SH-SY5Y (cell line): ENCODE data around the gene DNAJB8.

Source experiments
- GATA2 ChIP-seq: IDR thresholded peaks from 2 replicates; pipeline ENCODE4 v1.6.1; 2011; ENCODE audit warnings: mild to moderate bottlenecking, low read depth, low read length
- GATA3 ChIP-seq: IDR thresholded peaks from 2 replicates; pipeline ENCODE4 v1.6.1; 2011; ENCODE audit warnings: low read depth, mild to moderate bottlenecking, low read length, moderate library complexity

DNA sequence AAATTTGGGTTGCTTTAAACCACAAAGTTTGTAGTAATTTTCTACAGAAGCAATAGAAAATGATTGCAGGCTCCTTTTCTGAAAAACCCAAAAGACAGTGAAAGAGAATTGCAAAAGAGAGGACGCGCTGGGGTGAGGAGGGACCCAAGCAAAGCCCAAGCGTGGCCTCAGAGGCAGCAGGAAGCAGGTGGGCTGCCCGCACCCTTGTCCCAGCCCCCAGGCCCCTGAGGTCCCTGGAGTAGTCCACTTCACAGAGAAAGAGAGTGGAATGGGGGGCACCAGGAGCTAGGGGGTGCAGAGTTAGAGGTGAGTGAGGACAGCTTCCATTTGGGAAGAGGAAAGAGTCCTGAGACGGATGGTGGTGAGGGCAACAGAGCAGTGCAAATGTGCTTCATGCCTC is 11.6 kb downstream of the DNAJB8 start:
- no peak for TF ChIP-seq GATA2
- TF ChIP-seq GATA3, result no peak
